Measurements from ENCODE around the gene CACNA1B. TPM values are rescaled to one million over a fixed set of nuclear protein-coding genes. Genes with fewer than 3 reads are reported as not detected.

Gene CACNA1B
- total RNA-seq, 2 donors from 2014 or later = 3.6 to 7.9 TPM

DNA sequence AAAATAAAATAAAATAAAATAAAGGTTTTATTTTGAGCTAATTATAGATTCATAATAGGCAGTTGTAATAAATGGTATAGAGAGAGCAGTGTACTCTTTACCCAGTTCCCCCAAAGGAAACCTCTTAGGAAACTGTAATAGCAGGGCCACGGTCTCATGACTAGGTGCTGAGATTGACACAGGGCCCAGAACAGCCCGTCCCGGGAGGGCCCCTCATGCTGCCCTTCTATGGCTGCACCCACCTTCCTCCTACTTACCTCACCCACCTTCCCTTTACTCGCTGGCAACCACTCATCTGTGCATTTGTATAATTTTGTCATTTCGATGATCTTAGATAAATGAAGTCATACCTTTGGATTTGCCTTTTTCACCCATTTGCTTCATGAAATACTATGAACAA is 16.1 kb downstream of the CACNA1B start:
- Histone ChIP-seq H3K4me1 (ENCODE audit: control insufficient read depth, insufficient read depth, low read length) (no peaks in the 10 kb centered on the region), H3K9me3 (ENCODE audit: control insufficient read depth, low read length) (peaks cover 9% of the 10 kb centered on the region), H3K4me3 (ENCODE audit: low read length) (no peak overlapping the region), H3K27ac (ENCODE audit: low read depth, low read length) (no peak overlapping the region), H3K27me3 (ENCODE audit: control insufficient read depth, insufficient read depth, low read length, poor library complexity, severe bottlenecking) (no peaks in the 10 kb centered on the region), H3K36me3 (ENCODE audit: control insufficient read depth, insufficient read depth, low read length) (no peaks in the 10 kb centered on the region), H3K9ac (ENCODE audit: extremely low read depth, low read length, poor library complexity, severe bottlenecking) (no peak overlapping the region)
- 74 to 100% methylated on average over 2 to 5 of the region's 5 CpGs for WGBS, 2 experiments (ENCODE audit: insufficient coverage in 1 of 2, insufficient read length in 1 of 2)
- no peaks in the 10 kb centered on the region for H3K4me1 Mint-ChIP-seq
- TF ChIP-seq, protein P1, sequence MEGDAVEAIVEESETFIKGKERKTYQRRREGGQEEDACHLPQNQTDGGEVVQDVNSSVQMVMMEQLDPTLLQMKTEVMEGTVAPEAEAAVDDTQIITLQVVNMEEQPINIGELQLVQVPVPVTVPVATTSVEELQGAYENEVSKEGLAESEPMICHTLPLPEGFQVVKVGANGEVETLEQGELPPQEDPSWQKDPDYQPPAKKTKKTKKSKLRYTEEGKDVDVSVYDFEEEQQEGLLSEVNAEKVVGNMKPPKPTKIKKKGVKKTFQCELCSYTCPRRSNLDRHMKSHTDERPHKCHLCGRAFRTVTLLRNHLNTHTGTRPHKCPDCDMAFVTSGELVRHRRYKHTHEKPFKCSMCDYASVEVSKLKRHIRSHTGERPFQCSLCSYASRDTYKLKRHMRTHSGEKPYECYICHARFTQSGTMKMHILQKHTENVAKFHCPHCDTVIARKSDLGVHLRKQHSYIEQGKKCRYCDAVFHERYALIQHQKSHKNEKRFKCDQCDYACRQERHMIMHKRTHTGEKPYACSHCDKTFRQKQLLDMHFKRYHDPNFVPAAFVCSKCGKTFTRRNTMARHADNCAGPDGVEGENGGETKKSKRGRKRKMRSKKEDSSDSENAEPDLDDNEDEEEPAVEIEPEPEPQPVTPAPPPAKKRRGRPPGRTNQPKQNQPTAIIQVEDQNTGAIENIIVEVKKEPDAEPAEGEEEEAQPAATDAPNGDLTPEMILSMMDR (conservative IDR thresholded peaks at IDR 0.05) = no peak
- DNase-seq = no peak
- no peak overlapping the region for H3K27ac Mint-ChIP-seq
- H3K4me3 Mint-ChIP-seq = no peak overlapping the region
- H3K36me3 Mint-ChIP-seq (ENCODE audit: low read depth) = no peaks in the 10 kb centered on the region
- H3K9me3 Mint-ChIP-seq = no peaks in the 10 kb centered on the region
- H3K27me3 Mint-ChIP-seq (ENCODE audit: insufficient read depth) = no peaks in the 10 kb centered on the region

GRCh38 chr9:137899551-137900360 is 22.2 kb downstream of the CACNA1B start:
- H3K27ac ChIP-seq (ENCODE audit: low read depth, low read length) = no peak overlapping the region
- 81 to 92% methylated on average over 5 to 14 of the region's 14 CpGs for WGBS, 2 experiments (ENCODE audit: insufficient coverage in 1 of 2, insufficient read length in 1 of 2)
- H3K4me3 ChIP-seq (ENCODE audit: low read length) = no peak overlapping the region
- H3K9me3 ChIP-seq (ENCODE audit: control insufficient read depth, low read length) = peaks cover 25% of the 10 kb centered on the region
- H3K9me3 Mint-ChIP-seq = peaks cover 5% of the 10 kb centered on the region
- DNase-seq = peak; percentile 31
- no peaks in the 10 kb centered on the region for H3K27me3 ChIP-seq (ENCODE audit: control insufficient read depth, insufficient read depth, low read length, poor library complexity, severe bottlenecking)
- no peak overlapping the region for H3K4me3 Mint-ChIP-seq
- H3K4me1 ChIP-seq (ENCODE audit: control insufficient read depth, insufficient read depth, low read length) = no peaks in the 10 kb centered on the region
- no peak overlapping the region for H3K27ac Mint-ChIP-seq
- H3K4me1 Mint-ChIP-seq = no peaks in the 10 kb centered on the region
- H3K27me3 Mint-ChIP-seq (ENCODE audit: insufficient read depth) = no peaks in the 10 kb centered on the region
- no peaks in the 10 kb centered on the region for H3K36me3 ChIP-seq (ENCODE audit: control insufficient read depth, insufficient read depth, low read length)
- no peaks in the 10 kb centered on the region for H3K36me3 Mint-ChIP-seq (ENCODE audit: low read depth)
- no peak overlapping the region for H3K9ac ChIP-seq (ENCODE audit: extremely low read depth, low read length, poor library complexity, severe bottlenecking)
- TF ChIP-seq, protein P1 (conservative IDR thresholded peaks at IDR 0.05) = no peak

DNA sequence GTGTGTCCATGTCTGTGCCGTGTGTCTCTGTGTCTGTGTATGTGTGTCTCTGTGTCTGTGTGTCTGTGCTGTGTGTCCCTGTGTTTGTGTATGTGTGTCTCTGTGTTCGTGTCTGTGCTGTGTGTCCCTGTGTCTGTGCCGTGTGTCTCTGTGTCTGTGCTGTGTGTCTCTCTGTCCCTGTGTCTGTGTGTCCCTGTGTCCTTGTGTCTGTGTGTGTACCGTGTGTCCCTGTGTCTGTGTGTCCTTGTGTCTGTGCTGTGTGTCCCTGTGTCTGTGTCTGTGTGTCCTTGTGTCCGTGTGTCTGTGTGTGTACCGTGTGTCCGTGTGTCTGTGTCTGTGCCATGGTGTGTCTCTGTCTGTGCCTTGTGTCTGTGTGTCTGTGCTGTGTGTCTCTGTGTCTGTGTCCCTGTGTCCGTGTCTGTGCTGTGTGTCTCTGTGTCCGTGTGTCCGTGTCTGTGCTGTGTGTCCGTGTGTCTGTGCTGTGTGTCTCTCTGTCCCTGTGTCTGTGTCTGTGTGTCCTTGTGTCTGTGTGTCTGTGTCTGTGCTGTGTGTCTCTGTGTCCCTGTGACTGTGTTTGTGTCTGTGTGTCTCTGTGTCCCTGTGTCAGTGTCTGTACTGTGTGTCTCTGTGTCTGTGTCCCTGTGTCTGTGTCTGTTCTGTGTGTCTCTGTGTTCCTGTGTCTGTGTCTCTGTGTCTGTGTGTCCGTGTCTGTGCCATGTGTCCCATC is 23.2 kb downstream of the CACNA1B start:
- no peak overlapping the region for H3K27ac ChIP-seq (ENCODE audit: low read depth, low read length)
- H3K9me3 Mint-ChIP-seq = peaks cover 5% of the 10 kb centered on the region
- no peaks in the 10 kb centered on the region for H3K36me3 Mint-ChIP-seq (ENCODE audit: low read depth)
- H3K4me3 ChIP-seq (ENCODE audit: low read length) = no peak overlapping the region
- H3K36me3 ChIP-seq (ENCODE audit: control insufficient read depth, insufficient read depth, low read length) = no peaks in the 10 kb centered on the region
- H3K27me3 Mint-ChIP-seq (ENCODE audit: insufficient read depth) = no peaks in the 10 kb centered on the region
- no peak overlapping the region for H3K9ac ChIP-seq (ENCODE audit: extremely low read depth, low read length, poor library complexity, severe bottlenecking)
- H3K27ac Mint-ChIP-seq = no peak overlapping the region
- TF ChIP-seq, protein P1 (conservative IDR thresholded peaks at IDR 0.05) = no peak
- no peaks in the 10 kb centered on the region for H3K27me3 ChIP-seq (ENCODE audit: control insufficient read depth, insufficient read depth, low read length, poor library complexity, severe bottlenecking)
- WGBS, 2 experiments (ENCODE audit: insufficient coverage in 1 of 2, insufficient read length in 1 of 2) = 84 to 95% methylated on average over 2 to 12 of the region's 12 CpGs
- no peaks in the 10 kb centered on the region for H3K4me1 ChIP-seq (ENCODE audit: control insufficient read depth, insufficient read depth, low read length)
- H3K9me3 ChIP-seq (ENCODE audit: control insufficient read depth, low read length) = peaks cover 20% of the 10 kb centered on the region
- no peaks in the 10 kb centered on the region for H3K4me1 Mint-ChIP-seq
- DNase-seq = no peak
- H3K4me3 Mint-ChIP-seq = no peak overlapping the region

Measured in endodermal cell (in vitro differentiated cells).